CD4-positive, alpha-beta T cell treated with Interferon gamma for 1 hour (primary cell): Measurements from ENCODE around the gene ZNFX1.
"Not testable (repeated sequence)": the region's sequence is repeated elsewhere in the genome, so short reads cannot be mapped to it uniquely, and the experiment has no call there.

ENCODE experiments used
- DNase-seq: peaks from one replicate; pipeline ENCODE4 v3.0.0-alpha.2; 2020

Gene ZNFX1

DNA sequence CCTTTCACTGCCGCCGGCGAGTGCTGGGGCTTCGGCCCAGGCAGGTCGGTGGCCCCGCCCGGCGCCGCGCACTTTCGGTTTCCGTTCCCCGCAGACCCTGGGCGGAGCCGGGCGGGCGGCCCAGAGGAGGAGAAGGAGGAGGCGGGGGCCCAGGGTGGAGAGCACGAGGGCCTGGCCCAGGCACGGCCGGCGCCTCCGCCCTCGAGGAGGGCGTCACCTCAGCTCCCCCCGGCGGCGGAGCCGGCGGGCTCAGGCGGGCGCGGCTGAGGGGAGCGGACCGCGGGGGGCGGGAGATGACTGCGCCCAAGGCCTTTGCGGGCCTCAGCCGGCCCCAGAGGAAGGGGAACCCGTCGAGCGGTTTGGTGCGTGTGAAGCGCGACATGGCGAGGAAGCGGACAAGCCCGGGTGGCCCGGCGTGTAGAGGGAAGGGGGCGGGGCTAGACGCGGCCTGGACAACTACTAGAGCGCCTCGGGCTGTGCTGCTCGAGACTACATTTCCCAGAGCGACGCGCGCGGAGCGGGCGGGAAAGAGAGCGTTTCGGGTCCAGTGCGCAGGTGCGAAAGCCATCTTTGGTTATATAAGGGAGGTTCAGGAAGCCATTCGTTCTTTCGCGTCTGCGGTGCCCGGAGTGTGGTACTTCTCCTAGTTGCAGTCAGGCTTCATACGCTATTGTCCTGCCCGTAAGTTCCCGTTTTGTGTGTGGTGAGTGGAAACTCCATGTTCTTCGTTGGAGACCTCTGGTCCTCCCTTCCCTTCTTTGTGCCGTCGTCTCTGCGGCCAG lies at the start of gene ZNFX1:
Gene ZNFX1 (minus strand): TSS at position 22 of the 782 bp plus-strand sequence. CDS start 2,218 bp downstream, outside the sequence.
- DNase-seq: peak; percentile 98

DNA sequence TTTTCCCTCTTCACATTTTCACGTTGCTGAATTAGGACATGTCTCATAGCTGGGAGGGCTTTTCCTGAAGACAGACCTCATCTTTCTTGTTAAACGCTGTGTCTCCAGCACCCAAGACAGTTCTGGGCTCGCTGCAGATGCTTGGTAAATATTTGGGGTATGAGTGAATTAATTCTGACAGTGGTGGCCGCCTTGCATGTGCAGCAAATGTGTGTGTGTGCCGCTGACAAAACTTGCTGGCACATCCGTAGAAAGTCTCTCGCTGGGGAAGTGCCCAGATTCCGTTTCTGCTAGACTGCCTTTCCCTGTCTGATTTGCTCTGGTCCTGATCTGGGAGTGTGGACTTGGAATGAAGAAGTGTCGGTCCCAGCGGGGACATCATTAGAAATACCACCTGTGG lies 48.2 kb upstream of the ZNFX1 start:
- no peak for DNase-seq

DNA sequence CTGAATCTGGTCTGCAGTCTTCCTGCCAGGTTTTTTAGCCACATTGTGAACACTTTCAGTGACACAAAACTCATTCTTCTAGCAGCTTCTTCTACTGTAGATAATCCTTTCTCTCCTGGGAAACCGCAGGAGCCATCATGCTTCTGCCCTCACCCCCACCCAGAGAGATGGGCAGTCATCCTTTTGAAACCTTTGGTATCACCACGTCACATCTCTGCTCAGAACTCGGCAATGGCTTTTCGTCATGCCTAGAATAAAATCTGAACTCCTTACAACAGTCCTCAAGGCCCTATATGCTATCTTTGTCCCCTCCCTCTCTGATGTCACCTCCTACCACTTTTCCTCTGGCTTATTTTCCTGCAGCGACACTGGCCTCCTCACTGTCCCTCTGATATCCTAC lies 46.4 kb upstream of the ZNFX1 start:
- DNase-seq: no peak

DNA sequence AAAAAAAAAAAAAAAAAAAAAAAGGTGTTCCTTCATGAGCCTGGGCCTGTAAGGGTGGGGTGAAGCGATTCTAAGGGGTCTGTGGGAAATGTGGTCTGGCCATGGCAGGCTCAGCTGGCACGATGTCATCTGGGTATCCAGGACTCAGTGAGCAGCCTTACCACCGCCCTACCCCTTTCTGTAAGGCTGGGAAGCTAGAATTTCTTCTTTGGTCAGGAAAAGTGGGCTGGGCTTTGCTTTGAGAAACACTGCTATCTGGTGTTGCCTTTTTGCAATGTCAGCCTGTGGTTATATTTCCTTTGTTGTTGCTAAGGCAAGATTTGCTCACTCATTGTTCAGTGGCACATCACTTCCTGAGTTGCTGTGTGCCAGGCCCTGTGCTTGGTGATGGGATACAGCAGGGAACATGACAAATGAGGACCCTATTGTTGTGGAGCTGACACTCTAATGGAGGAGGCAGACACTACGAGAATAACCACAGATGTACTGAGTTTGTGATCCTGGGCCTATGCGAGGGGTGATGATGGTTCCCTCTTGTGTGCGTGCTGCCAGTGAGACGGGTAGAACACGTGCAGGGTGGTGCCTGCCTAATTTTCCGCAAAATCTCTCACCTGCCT lies 45.9 kb upstream of the ZNFX1 start:
- peak; percentile 24 for DNase-seq

DNA sequence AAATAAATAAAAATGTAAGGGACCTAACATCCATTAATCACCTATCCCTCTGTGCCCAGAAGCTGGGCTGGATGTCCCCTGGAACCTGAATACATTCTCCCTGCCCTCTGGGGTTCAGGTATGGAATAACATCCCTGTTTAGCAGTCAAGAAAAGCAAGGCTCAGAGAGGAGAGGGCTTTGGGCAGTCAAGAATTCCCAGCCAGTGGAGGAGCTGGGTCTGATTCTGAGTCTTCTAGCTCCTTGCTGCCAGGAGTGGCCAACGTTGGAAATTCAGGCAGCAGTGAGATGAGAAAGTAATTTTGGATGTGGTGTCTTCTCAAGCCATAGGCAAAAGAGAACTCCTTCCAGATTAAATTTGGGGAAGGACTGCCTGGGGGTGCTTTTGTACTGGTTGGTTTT lies 42.6 kb upstream of the ZNFX1 start:
- no peak for DNase-seq

DNA sequence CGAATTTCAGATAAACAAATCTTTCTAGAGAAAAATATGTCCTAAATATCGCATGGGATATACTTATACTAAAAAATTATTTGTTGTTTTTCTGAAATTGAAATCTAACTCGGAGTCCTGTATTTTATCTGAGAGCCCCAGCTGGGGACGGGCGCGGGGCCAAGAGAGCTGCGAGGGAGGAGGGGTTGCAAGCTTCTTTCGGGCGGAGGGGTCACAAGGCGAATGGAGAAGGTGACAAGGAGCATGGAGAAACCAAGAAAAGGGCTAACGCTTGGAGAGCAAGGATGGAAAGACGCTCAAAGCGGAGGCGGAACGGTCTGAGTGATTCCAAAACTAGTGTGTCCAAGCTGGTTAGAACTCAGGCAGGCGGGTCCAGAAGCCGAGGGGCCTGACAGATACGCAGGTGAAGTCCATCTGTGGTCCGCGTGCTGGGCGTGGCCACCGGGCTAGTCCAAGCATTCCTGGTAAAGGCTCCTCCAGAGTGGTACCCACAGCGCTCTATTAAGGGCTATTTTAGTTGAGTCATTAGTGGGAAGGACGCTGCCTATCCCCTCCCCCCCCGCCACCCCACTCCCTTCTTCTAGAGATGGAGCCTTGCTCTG lies 41.5 kb upstream of the ZNFX1 start:
- no peak for DNase-seq

DNA sequence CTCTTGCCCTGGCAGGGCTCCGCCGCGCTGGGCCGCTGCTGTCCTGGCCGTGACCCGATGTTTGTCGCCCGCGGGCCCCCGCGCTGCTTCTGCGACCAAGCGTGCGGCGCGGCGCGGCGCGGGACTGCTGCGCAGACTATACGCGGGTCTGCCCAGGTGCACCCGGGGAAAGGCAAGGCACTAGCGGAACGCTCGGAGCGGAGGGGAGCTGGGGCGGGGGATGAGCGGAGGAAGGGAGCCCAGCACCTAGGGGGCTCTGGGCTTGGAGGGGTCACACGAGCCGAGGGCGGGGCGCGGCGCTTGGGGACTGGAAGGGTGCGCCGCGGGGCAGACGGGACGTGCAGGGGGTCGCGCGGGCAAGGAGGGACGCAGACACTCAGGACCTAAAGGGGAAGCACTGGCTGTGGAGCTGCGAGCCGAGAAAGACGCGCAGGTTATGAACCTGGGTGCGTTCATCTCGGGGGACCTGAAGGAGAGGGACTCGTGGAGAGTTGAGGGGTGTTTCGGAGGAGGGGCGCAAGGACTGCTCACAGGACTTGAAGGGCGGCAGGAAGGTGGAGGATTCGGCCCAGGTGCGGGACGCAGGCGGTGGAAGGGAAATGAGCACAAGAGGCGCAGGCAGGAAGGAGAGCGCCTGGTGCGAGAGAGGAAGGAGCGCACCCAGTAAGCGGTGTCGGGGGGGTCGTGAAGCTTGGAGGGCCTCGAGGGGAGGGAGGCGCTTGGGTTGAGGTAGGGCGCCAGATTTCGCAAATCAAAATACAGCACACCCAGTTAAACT lies 40.8 kb upstream of the ZNFX1 start:
- peak; percentile 9 for DNase-seq

DNA sequence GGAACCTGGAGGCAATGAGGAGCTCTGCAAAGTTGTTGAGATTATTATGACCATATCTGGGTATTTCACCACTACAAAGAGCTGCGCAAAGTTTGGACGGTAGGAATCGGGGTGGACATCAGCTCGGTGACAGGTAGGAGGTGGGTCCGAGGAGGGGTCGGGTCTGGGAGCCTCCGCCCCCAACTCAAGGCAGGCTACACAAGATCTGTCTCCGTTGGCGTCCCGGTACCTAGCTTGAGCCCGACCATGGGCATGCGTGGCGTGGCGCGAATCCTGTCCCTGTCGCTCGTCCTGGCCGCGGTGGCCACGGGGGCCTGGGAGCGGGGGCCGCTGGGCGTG lies 40.2 kb upstream of the ZNFX1 start:
- DNase-seq: no peak

DNA sequence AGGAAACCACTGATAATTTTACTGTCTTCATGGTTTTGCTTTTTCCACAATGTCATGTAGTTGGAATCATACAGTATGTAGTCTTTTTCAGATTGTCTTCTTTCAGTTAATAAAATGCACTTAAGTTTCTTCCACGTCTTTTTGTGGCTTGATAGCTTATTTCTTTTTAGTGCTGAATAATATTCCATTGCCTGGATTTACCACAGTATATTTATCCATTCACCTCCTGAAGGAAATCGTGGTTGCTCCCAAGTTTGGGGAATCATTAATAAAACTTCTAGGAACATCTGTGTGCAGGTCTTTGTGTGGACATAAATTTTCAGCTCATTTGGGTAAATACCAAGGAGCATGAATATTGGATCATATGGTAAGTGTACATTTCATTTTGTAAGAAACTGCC lies 38.8 kb upstream of the ZNFX1 start:
- no peak for DNase-seq

DNA sequence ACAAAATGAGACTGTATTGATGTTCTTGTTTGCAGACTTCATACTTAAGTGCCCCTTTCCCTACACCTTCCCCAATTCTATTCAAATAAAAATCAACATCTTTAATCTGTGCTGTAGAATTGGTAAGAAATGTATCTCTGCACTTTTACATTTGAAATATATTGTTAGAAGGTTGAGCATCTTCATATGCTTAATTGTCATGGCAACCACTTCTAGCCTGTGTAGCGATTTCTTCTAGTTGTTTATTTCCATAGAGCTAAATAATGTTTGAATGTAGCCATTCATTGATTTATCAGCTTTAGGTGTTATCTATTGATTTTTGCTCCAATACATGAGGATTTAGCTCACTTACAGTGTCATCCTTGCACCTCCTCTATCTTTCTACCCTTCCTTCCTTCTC lies 37.7 kb upstream of the ZNFX1 start:
- DNase-seq: no peak

DNA sequence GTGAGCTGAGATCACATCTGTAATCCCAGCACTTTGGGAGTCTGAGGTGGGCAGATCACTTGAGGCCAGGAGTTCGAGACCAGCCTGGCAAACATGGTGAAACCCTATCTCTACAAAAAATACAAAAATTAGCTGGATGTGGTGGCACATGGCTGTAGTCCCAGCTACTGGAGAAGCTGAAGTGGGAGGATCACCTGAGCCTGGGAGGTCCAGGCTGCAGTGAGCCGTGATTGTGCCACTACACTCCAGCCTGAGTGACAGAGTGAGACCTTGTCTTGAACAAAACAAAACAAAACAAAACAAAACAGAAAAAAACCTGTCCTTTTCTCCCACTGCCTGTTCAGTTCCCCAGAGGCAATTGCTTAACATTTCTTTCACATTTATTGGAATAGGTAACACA lies 36.2 kb upstream of the ZNFX1 start:
- DNase-seq: not testable (repeated sequence)

DNA sequence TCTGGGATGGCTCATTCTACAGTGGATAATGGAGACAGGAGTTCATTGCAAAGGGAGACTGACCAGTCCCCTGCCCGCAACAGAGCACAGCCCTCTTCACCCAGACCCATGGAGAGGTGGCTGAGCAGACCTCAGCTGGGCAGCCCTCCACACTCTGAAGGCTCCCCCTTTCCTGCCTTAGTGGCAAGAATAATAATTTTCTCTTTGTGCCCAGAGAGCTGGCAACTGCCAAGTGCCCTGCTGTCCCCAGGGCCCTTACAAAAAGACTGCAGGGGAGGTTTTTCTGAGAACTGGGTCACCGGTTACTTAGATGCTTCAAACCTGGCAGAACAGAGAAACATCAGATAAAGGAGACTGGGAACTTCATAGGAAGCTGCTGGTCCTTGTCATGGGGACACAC lies 35.4 kb upstream of the ZNFX1 start:
- DNase-seq: no peak

DNA sequence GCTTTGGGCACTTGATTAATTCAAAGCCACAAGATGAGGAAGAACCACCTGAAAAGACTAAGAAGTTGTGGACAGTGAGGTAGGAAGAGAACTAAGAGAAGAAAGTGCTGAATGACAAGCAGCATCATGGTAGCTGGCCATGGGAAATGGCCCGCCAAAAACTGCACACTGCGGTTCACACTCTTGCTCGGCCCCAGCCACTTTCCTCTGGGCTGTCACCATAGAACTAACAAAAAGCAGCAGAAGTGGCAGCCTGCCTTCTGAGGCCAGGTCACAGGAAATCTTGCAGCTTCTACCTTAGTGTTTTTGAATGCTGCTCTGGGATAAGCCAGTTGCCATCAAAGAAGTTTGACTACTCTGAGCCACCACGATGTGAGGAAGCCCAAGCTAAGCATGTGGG lies 34.8 kb upstream of the ZNFX1 start:
- DNase-seq: no peak

DNA sequence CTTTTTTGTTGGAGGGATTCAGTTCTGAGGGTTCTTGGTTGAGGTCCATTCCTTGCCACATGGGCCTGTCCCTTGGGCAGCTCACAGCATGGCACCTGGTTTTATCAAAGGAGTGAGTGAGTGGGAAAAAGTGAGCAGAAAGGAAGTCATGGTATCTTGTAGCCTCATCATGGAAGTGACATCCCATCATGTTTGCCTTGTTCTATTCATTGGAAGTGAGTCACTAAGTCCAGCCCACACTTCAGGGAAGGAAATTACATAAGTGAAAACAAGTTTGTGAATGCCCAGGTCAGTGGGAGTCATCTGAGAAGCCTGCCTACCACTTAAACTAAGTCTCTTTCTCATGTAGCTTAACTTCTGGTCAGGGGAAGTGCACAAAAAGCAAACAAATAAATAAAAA lies 32.8 kb upstream of the ZNFX1 start:
- no peak for DNase-seq

DNA sequence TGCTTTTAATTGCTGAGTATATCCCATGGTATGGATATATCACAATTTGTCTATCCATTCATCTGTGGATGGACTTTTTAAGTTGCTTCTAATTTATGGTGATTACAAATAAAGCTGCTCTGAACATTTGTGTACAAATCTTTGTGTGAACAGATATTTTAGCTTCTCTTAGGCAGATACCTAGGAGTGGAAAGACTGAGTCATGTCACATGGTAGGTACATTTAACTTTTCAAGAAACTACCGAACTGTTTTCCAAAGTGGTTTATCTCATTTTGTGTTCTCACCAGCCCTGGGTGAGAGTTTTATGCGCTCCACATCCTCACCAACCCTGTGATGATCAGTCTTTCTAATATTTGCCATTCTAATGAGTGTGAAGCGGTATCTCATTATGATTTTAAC lies 31.0 kb upstream of the ZNFX1 start:
- no peak for DNase-seq

DNA sequence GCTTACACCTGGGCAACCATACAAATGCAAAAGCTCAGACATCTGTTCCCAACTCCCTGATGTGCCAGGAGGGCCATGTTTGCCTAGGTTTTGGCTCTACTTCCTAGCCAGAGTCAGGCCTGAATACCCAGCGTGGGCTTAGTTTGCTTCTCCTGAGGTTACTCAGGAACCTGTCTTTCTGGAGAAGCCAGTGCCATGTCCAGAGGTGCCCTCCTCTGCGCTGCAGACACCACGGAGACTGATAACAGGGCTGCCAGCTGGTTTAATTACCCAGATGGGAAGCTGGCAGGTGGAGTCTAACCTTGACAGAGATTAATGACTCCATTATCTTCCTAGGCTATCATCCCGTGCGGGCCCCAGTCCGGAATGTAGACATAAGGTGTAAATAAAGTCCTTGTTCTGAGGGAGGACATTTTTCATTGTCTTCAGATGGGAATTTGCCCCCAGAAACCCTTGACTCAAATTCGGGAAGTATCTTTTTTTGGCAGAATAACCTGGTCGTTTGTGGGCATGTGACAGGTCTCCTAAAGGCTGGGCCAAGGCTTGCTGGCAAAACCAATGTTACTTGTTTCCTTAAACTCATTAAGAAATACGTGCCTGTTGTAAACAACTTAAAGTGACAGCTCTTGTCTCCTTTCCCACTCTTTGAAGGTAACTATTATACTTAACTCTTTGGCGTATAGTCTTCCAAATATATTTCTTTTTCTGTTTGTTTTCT lies 29.2 kb upstream of the ZNFX1 start:
- DNase-seq: no peak

DNA sequence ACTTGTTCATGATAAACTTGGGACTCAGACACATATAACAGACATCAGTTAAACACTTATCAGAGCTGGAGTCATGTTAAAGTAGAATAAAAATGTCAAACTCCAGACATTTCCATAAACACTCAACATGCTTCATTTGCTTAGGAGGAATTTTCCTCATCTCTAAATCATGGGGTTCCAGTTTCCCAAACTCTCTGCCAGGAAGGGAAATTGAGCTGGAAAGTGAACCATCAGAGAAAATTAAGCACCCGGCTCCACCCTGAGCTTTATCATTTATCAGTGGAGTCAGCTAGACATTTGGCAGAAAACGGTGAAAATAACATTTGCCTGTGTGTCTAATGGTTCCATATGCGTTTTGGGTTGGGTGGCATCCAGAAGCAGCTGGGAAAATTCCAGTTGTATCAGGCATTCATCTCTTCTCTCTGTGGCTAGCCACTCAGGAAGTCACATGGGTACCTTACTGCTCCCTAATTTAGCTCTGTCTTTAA lies 25.3 kb upstream of the ZNFX1 start:
- no peak for DNase-seq

DNA sequence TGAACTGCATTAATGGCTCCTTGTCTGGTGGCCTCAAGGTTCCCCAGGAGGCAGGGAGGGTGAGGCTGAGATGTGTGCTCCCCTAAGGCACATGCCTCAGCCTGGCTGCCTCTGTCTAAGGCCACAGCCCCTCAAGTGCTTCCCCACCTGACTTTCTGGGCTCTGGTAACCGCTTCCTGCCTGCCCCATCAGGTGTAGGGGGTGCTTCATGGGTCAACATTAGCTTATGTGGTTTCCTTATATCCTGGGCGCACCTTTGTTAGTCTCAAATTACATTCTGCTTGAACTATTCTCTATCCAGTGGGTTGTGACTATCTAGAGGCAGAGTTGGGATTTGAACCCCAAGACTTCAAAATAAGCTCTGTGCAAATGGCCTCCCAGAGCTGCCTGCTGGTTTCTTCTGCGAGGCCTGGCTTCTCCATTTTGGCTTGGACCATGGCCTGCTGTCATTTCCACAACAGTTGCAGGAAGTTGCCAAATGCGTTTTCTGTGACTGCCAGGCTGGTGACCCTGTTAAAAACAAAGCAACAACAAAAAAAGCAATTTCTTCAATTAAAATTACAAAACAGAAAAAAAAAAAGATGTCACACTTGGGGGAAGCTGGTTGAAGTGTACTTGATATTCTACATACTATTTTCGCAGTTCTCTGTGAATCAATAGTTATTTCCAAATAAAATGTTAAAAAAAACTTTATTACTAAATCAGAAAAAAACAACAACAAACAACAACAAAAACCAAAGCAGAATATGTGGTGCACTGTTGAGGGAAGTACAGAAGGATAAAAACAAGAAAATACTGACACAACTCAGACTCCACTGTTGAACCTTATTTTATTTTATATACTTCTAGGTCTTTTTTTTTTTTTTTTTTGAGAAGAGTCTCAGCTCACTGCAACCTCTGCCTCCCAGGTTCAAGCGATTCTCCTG lies 20.0 kb upstream of the ZNFX1 start:
- DNase-seq: peak; percentile 24

DNA sequence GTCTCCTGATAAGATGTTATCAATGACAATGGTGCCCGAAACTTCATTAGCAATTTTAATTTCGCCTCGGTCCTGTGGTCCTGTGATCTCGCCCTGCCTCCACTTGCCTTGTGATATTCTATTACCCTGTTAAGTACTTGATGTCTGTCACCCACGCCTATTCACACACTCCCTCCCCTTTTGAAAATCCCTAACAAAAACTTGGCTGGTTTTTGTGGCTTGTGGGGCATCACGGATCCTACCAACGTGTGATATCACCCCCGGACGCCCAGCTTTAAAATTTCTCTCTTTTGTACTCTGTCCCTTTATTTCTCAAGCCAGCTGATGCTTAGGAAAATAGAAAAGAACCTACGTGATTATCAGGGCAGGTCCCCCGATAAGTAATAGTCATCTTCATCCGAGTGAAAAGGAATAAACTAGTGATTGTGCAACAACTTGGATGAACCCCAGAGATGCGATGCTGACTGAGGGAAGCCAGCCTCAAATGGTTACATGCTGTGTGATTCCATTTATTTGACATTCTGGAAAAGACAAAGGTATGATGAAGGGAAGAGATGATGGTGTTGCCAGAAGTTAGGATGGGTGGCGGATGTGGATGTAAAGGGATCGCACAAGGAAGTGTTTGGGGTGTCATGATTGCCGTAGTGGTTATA lies 16.3 kb upstream of the ZNFX1 start:
- DNase-seq: not testable (repeated sequence)

DNA sequence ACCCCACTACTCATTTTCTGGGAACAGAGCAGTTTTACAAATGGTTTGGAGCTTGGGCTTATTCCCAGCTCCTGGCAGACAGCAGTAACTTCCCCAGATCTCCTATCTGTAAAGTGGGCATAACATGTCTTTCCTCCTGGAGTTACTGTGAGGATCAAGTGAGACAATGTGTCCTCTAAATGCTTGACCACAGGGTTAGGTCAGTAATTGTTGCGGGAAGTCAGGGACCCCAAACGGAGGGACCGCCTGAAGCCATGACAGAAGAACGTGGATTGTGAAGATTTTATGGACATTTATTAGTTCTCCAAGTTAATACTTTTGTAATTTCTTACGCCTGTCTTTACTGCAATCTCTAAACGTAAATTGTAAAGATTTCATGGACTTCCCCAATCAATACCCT lies 15.3 kb upstream of the ZNFX1 start:
- DNase-seq: no peak

DNA sequence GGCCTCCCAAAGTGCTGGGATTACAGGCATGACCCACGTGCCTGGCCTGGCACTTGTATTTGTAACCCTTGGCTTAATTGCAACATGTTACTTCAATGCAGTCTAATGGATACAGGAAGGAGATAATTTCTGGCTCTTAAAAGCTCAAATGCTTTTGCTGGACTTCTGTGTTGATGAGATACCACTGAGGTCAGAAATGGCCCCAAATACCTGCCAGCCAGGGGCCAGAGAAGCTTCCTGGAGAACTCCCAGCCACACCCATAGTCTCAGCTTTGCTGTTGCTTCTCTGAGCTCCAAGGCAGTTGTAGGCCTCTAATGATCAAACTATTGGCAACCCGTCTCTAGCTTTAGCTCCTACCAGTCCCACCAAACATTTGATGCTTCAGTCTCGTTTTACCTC lies 14.2 kb upstream of the ZNFX1 start:
- no peak for DNase-seq
